Psoas muscle (tissue), 8 donors: ENCODE measurements around the gene SLC16A3. TPM values are rescaled to one million over a fixed set of nuclear protein-coding genes. Genes with fewer than 3 reads are reported as not detected.

Source experiments
- ATAC-seq, 4 donors: fragments of 200-7000 bp; cut with Tn5 transposase; one replicate each; pipeline ENCODE4 v1.9.1; 2020; ENCODE audit warnings: moderate library complexity in 3 of 4, mild to moderate bottlenecking in 2 of 4
- DNase-seq, 2 donors: peaks; one replicate each; pipeline ENCODE4 v3.0.0-alpha.2; 2020
- H3K27ac ChIP-seq: fragments of 200-600 bp; one replicate; pipeline ENCODE4 v1.8.0; 2022
- H3K27me3 ChIP-seq, 3 donors: fragments of 200-600 bp in 1 of 3; one replicate each; pipeline versions ENCODE4 v1.6.1 to v1.8.0; 2013 to 2022; ENCODE audit warnings: low read length in 2 of 3, mild to moderate bottlenecking in 2 of 3, moderate library complexity in 1 of 3; ENCODE audit not compliant: insufficient read depth in 3 of 3
- H3K36me3 ChIP-seq, 2 donors: fragments of 200-600 bp in 1 of 2; one replicate each; pipeline versions ENCODE4 v1.6.1 to v1.8.0; 2013 to 2022; ENCODE audit warnings: low read depth in 1 of 2, mild to moderate bottlenecking in 1 of 2, moderate library complexity in 1 of 2; ENCODE audit not compliant: insufficient read depth in 1 of 2
- H3K4me1 ChIP-seq: fragments of 200-600 bp; one replicate; pipeline ENCODE4 v1.8.0; 2022
- H3K4me3 ChIP-seq: fragments of 200-600 bp; one replicate; pipeline ENCODE4 v1.8.0; 2022; ENCODE audit warnings: mild to moderate bottlenecking
- H3K9me3 ChIP-seq: fragments of 200-600 bp; one replicate; pipeline ENCODE4 v1.8.0; 2022
- WGBS, 3 donors: extraction: QIAGEN DNeasy Blood & Tissue Kit; methylation state at CpG; one replicate each; pipeline versions ENCODE4 v1.1.6 to v1.1.7; 2013; 5-methylcytosine and 5-hydroxymethylcytosine counted together
- intact Hi-C, 2 donors: fragments of 100-400 bp; cut with DNase I; formaldehyde crosslinking; loops; one replicate each; pipeline versions ENCODE4 v1.11.0 to v1.14.2; 2022
- polyA plus RNA-seq, 3 donors: library from polyadenylated mRNA; stranded (reverse); fragments of 200-250 nt; gene quantifications; one replicate each; pipeline ENCODE4 v1.2.3, GENCODE V29; 2013
- total RNA-seq, 4 donors: library from RNA; stranded (reverse); fragmentation: NEBNext Ultra II Directional in 2 of 4; extraction: Animal tissue kit (Norgen Biotek cat#: 25700) in 2 of 4; gene quantifications; one replicate each; pipeline versions ENCODE4 v1.2.1 to v1.2.4, GENCODE V29; 2021 to 2023
- TF ChIP-seq, protein P1 (sequence below): fragments of 200-600 bp; IDR thresholded peaks from one replicate; pipeline ENCODE4 v1.8.0; 2022; ENCODE audit warnings: antibody characterized with exemption
- donor health status: healthy with polysubstance abuse.
- donor health status: DM: no; HTN: no; CAD: no; lungs with moderate emphysema.
- donor health status: Bipolar disorder and iron deficiency.
- donor health status: healthy.
- donor health status: DM: yes; HTN: yes; CAD: no.
- donor health status: DM: no; HTN: no; CAD: no.
- donor health status: DM: no; HTN: no; CAD: no.
- donor health status: DM: yes; HTN: yes; CAD: no.

SLC16A3 gene
- total and polyA plus RNA-seq, 7 donors = 18.6 to 263 (median 118) TPM

DNA sequence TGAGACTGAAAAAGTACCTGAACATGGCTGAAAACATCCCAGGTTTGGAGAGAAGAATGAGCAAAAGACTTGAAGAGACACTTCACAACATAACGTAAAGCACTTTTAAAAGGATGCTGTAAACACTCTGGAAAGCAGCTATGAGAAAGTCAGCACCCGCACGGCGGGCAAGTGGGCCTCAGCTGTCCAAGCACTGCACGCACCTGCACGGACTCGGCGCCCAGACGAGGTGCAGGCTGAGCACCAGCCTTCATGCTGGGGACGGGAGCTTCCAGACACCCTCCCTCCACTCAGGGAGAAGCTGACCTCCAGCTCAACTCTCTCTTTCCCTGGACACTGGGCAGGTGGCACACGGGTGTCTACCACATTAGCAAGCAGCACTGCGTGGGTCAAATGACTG, 29.3 kb upstream of the SLC16A3 start:
- H3K27me3 ChIP-seq = no peaks in the 10 kb centered on the region
- intact Hi-C loops = no loop called here
- H3K36me3 ChIP-seq = peaks cover 0 to 33% of the 10 kb centered on the region in 2 donors
- DNase-seq (no peak), ATAC-seq (no peak)
- no peak overlapping the region for H3K27ac ChIP-seq
- TF ChIP-seq, protein P1, sequence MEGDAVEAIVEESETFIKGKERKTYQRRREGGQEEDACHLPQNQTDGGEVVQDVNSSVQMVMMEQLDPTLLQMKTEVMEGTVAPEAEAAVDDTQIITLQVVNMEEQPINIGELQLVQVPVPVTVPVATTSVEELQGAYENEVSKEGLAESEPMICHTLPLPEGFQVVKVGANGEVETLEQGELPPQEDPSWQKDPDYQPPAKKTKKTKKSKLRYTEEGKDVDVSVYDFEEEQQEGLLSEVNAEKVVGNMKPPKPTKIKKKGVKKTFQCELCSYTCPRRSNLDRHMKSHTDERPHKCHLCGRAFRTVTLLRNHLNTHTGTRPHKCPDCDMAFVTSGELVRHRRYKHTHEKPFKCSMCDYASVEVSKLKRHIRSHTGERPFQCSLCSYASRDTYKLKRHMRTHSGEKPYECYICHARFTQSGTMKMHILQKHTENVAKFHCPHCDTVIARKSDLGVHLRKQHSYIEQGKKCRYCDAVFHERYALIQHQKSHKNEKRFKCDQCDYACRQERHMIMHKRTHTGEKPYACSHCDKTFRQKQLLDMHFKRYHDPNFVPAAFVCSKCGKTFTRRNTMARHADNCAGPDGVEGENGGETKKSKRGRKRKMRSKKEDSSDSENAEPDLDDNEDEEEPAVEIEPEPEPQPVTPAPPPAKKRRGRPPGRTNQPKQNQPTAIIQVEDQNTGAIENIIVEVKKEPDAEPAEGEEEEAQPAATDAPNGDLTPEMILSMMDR = no peak
- H3K4me3 ChIP-seq = no peak overlapping the region
- WGBS, 3 donors = 90 to 95% (median 92%) methylated on average over 12 of the region's 12 CpGs
- no peaks in the 10 kb centered on the region for H3K9me3 ChIP-seq
- no peaks in the 10 kb centered on the region for H3K4me1 ChIP-seq

DNA sequence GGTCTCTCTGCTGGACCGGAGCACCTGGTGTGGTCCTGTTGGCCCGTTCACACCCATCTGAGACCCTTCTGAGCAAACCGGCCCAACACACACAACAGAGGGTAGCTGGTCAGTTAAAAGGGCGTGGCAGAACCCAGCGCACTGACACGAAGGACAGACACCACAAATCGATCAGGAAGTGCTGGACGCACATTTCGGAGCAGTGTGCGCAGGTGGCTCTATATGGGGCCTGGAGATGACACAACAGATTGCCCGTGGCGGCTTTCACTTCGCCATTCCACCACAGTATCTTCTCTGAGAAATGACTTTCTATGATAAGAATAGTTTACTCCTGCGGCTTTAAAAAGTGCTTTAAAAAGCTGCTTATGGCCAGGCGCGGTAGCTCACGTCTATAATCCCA, 28.7 kb upstream of the SLC16A3 start:
- intact Hi-C loops = no loop called here
- Histone ChIP-seq H3K4me3 (no peak overlapping the region), H3K36me3 (peaks cover 0 to 27% of the 10 kb centered on the region in 2 donors), H3K4me1 (no peaks in the 10 kb centered on the region), H3K27me3 (no peaks in the 10 kb centered on the region), H3K27ac (no peak overlapping the region), H3K9me3 (no peaks in the 10 kb centered on the region)
- DNase-seq = no peak
- no peak for ATAC-seq
- TF ChIP-seq, protein P1 = no peak
- WGBS, 3 donors = 92 to 94% (median 93%) methylated on average over 17 of the region's 17 CpGs

DNA sequence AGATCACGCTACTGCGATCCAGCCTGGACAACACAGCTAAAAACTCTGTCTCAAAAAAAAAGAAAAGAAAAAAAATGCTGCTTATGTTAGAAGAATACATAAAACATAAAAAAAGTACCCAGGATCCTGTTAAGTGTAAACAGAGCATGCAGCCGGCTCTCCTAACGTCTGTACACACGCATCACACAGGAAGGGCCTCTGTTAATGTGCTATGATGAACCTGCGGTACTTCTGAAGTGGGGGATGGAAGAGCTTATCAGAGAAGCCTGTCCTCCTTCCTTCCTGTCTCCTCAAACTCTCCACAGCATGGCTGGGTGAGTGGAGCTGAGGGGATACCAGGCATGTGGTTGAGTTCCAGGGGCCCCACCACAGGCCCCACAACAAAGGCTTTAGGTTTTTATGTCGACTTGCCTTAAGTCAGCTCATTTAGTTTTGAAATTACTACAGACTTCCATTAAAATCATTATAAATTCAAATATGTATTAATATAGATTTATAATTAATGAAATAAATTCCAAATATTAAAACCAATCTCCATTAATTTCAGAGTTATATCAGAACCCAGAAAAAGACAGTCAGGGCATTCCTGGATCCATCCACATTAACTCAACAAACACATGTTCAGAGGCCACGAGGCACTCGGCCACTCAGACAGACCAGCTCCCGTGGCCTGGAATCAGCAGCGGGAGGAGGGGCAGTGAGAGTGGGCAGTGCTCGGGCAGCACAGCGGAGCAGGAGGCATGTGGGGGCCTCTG, 27.9 kb upstream of the SLC16A3 start:
- TF ChIP-seq, protein P1 = no peak
- no peak overlapping the region for H3K27ac ChIP-seq
- H3K36me3 ChIP-seq = peaks cover 0 to 26% of the 10 kb centered on the region in 2 donors
- no peak overlapping the region for H3K4me3 ChIP-seq
- peaks cover under 1% of the 10 kb centered on the region for H3K4me1 ChIP-seq
- DNase-seq (no peak), ATAC-seq (no peak)
- 85 to 90% (median 89%) methylated on average over 13 of the region's 13 CpGs for WGBS, 3 donors
- no peaks in the 10 kb centered on the region for H3K9me3 ChIP-seq
- intact Hi-C loops = no loop called here
- no peaks in the 10 kb centered on the region for H3K27me3 ChIP-seq

DNA sequence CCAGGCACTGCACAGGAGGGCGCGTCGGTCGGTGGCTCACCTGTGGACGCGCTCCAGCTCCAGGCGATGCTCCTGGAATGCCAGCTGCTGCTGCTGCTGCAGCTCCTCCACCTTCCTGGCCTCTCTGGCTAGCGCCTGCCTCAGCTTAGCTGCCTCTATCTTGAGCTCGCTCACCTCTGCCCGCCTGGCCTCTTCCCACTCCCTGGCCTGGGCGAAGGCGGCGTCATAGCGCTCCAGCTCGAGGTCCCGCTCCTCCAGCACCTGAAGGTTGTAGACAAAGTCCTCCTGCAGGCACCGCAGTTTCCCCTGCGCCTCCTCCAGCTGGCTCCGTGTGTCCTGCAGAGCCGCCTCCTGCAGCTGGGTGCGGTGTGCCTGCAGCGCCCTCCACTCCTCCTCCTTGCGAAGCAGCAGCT, 27.3 kb upstream of the SLC16A3 start:
- DNase-seq = no peak
- H3K27ac ChIP-seq = no peak overlapping the region
- H3K27me3 ChIP-seq = no peaks in the 10 kb centered on the region
- no peak for ATAC-seq
- no peaks in the 10 kb centered on the region for H3K9me3 ChIP-seq
- TF ChIP-seq, protein P1 = no peak
- peaks cover 0 to 21% of the 10 kb centered on the region in 2 donors for H3K36me3 ChIP-seq
- H3K4me1 ChIP-seq = peaks cover 5% of the 10 kb centered on the region
- no peak overlapping the region for H3K4me3 ChIP-seq
- intact Hi-C loops = no loop called here
- 92% methylated on average over 22 to 23 of the region's 23 CpGs for WGBS, 3 donors

DNA sequence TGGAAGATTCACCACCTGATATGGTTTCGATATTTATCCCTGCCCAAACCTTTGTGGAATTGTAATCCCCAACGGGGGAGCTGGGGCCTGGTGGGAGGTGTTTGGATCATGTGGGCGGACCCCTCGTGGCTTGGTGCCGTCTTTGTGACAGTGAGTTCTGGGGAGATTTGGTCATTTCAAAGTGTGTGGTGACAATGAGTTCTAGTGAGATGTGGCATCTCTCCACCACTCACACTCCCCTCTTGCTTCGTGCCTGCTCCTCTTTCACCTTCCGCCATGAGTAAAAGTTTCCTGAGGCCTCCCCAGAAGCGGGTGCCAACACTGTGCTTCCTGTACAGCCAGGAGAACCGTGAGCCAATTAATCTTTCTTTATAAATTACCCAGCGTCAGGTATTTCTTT, 25.9 kb upstream of the SLC16A3 start:
- TF ChIP-seq, protein P1 = no peak
- Histone ChIP-seq H3K9me3 (no peaks in the 10 kb centered on the region), H3K36me3 (peaks cover 0 to 22% of the 10 kb centered on the region in 2 donors), H3K4me3 (no peak overlapping the region), H3K27me3 (no peaks in the 10 kb centered on the region), H3K4me1 (peaks cover 5% of the 10 kb centered on the region), H3K27ac (no peak overlapping the region)
- 75 to 78% (median 76%) methylated on average over 10 of the region's 10 CpGs for WGBS, 3 donors
- no peak for ATAC-seq
- no peak for DNase-seq
- intact Hi-C loops = no loop called here
